PC-3 (cell line): Measurements from ENCODE around the gene PIGN.

ENCODE experiments used
- EZH2 ChIP-seq: fragments of 300-600 bp; sonication (generic); IDR thresholded peaks from one replicate; pipeline ENCODE4 v1.6.1; 2017; ENCODE audit warnings: antibody characterized with exemption, mild to moderate bottlenecking, low read length; ENCODE audit not compliant: unreplicated experiment
- TF ChIP-seq, protein P1 (sequence below): fragments of 300-600 bp; sonication (generic); conservative IDR thresholded peaks from 2 replicates; pipeline ENCODE4 v1.5.1; 2017; ENCODE audit warnings: antibody characterized with exemption, low read depth, mild to moderate bottlenecking, low read length

DNA sequence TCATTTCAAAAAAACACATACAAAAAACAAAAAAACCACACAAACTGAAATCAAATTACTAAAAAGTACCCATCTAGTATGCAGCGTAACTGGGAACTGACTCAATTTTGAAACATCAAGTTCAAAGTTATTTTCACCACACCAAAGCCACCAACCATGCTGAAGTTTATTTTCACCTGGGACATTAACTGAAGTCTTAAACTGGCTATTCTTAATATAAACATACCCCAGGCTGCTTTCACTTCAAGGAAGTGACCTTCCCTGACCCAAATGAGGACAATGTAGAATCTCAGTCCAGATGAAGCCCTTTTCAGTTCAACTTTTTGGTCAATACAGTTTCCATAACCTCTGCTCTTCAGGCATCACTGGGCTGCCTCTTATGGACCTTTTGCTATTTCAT, 84.6 kb downstream of the PIGN start:
- TF ChIP-seq, protein P1, sequence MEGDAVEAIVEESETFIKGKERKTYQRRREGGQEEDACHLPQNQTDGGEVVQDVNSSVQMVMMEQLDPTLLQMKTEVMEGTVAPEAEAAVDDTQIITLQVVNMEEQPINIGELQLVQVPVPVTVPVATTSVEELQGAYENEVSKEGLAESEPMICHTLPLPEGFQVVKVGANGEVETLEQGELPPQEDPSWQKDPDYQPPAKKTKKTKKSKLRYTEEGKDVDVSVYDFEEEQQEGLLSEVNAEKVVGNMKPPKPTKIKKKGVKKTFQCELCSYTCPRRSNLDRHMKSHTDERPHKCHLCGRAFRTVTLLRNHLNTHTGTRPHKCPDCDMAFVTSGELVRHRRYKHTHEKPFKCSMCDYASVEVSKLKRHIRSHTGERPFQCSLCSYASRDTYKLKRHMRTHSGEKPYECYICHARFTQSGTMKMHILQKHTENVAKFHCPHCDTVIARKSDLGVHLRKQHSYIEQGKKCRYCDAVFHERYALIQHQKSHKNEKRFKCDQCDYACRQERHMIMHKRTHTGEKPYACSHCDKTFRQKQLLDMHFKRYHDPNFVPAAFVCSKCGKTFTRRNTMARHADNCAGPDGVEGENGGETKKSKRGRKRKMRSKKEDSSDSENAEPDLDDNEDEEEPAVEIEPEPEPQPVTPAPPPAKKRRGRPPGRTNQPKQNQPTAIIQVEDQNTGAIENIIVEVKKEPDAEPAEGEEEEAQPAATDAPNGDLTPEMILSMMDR: no peak
- no peak for TF ChIP-seq EZH2
